Gastroesophageal sphincter (tissue), 3 donors: ENCODE data around the gene SETDB1.

ENCODE experiments used
- CTCF ChIP-seq, 4 experiments: fragments of 200-600 bp in 2 of 4; fragments of 450-650 bp in 2 of 4; sonication (generic) in 1 of 4; IDR thresholded peaks; one replicate each; pipeline ENCODE4 v1.5.1; 2017 to 2019; ENCODE audit warnings: antibody characterized with exemption in 4 of 4, mild to moderate bottlenecking in 2 of 4, moderate library complexity in 2 of 4
- EP300 ChIP-seq: sonication (generic); formaldehyde crosslinking; IDR thresholded peaks from one replicate; pipeline ENCODE4 v1.6.1; 2017; ENCODE audit warnings: antibody characterized with exemption, mild to moderate bottlenecking
- POLR2A ChIP-seq, 2 donors: fragments of 450-650 bp; IDR thresholded peaks; one replicate each; pipeline ENCODE4 v1.6.1; 2017; ENCODE audit warnings: antibody characterized with exemption in 2 of 2, mild to moderate bottlenecking in 2 of 2, moderate library complexity in 1 of 2

- TF ChIP-seq CTCF (IDR thresholded peaks at IDR 0.05) (no peak), POLR2A (IDR thresholded peaks at IDR 0.05) (no peak), EP300 (no peak)
Observed at GRCh38 chr1:150976401-150976821, 50.2 kb downstream of the SETDB1 start.
